Stomach (tissue), 4 donors: ENCODE data around the gene INSC.

Experiments
- CTCF ChIP-seq, 7 experiments: fragments of 450-650 bp in 4 of 7; fragments of 200-600 bp in 3 of 7; sonication (generic) in 3 of 7; IDR thresholded peaks; one replicate each; pipeline ENCODE4 v1.5.1; 2016 to 2019; ENCODE audit warnings: antibody characterized with exemption in 7 of 7, control low read depth in 2 of 7, mild to moderate bottlenecking in 1 of 7
- EP300 ChIP-seq: sonication (generic); formaldehyde crosslinking; IDR thresholded peaks from one replicate; pipeline ENCODE4 v1.6.1; 2017; ENCODE audit warnings: antibody characterized with exemption
- POLR2A ChIP-seq, 4 donors: fragments of 450-650 bp; IDR thresholded peaks; one replicate each; pipeline ENCODE4 v1.6.1; 2016; ENCODE audit warnings: antibody characterized with exemption in 4 of 4, control low read depth in 2 of 4, mild to moderate bottlenecking in 1 of 4, moderate library complexity in 1 of 4
- POLR2AphosphoS5 ChIP-seq, 3 donors: sonication (generic); formaldehyde crosslinking; IDR thresholded peaks; one replicate each; pipeline ENCODE4 v1.6.1; 2016; ENCODE audit warnings: antibody characterized with exemption in 3 of 3

GRCh38 chr11:15217416-15217815, 102.7 kb downstream of the INSC start:
- TF ChIP-seq CTCF (IDR thresholded peaks at IDR 0.05) (no peak), POLR2AphosphoS5 (IDR thresholded peaks at IDR 0.05) (no peak), POLR2A (IDR thresholded peaks at IDR 0.05) (no peak), EP300 (no peak)
